Gastrocnemius medialis (tissue), 4 donors: ENCODE results near the gene SCT. TPM values are rescaled to one million over a fixed set of nuclear protein-coding genes. Genes with fewer than 3 reads are reported as not detected.
A peak's percentile ranks its signal among the peaks of the same experiment; 100 is the strongest.
"Not testable (repeated sequence)": the region's sequence is repeated elsewhere in the genome, so short reads cannot be mapped to it uniquely, and the experiment has no call there.

ENCODE experiments used
- ATAC-seq, 2 donors: fragments of 150-250 bp; one replicate each; pipeline ENCODE4 v1.9.1; 2016
- DNase-seq, 2 donors: peaks; one replicate each; pipeline ENCODE4 v3.0.0-alpha.2; 2019
- H3K27ac ChIP-seq, 4 donors: fragments of 200-600 bp; sonication (generic); 1 replicate in 1 of 4; 2 replicates in 3 of 4; pipeline ENCODE4 v1.5.1; 2016 to 2018; ENCODE audit warnings: mild to moderate bottlenecking in 2 of 4, moderate library complexity in 1 of 4
- H3K27me3 ChIP-seq, 3 donors: fragments of 200-600 bp; sonication (generic) in 2 of 3; 1 replicate in 1 of 3; 2 replicates in 2 of 3; pipeline versions ENCODE4 v1.5.1 to v1.6.0; 2016 to 2019; ENCODE audit warnings: mild to moderate bottlenecking in 1 of 3, moderate library complexity in 1 of 3
- H3K36me3 ChIP-seq, 2 donors: fragments of 200-600 bp; sonication (generic) in 1 of 2; one replicate each; pipeline ENCODE4 v1.5.1; 2017 to 2018
- H3K4me1 ChIP-seq, 2 donors: fragments of 200-600 bp; sonication (generic) in 1 of 2; one replicate each; pipeline ENCODE4 v1.5.1; 2016 to 2017; ENCODE audit warnings: mild to moderate bottlenecking in 2 of 2
- H3K4me3 ChIP-seq, 4 donors: fragments of 200-600 bp; sonication (generic) in 3 of 4; 1 replicate in 1 of 4; 2 replicates in 3 of 4; pipeline ENCODE4 v1.5.1; 2016 to 2019; ENCODE audit warnings: mild to moderate bottlenecking in 2 of 4
- H3K9me3 ChIP-seq, 3 donors: fragments of 200-600 bp; sonication (generic) in 2 of 3; 1 replicate in 1 of 3; 2 replicates in 2 of 3; pipeline ENCODE4 v1.5.1; 2016 to 2019
- CTCF ChIP-seq, 5 experiments: fragments of 450-650 bp in 3 of 5; fragments of 200-600 bp in 2 of 5; sonication (generic) in 2 of 5; IDR thresholded peaks in 4 of 5; conservative IDR thresholded peaks in 1 of 5; 1 replicate in 4 of 5; 2 replicates in 1 of 5; pipeline ENCODE4 v1.5.1; 2016 to 2019; ENCODE audit warnings: antibody characterized with exemption in 5 of 5, mild to moderate bottlenecking in 3 of 5, moderate library complexity in 3 of 5
- POLR2A ChIP-seq, 2 donors: fragments of 450-650 bp; IDR thresholded peaks; one replicate each; pipeline ENCODE4 v1.6.1; 2017; ENCODE audit warnings: antibody characterized with exemption in 2 of 2, mild to moderate bottlenecking in 2 of 2, moderate library complexity in 2 of 2
- in situ Hi-C, 4 donors: fragments of 200-750 bp; cut with MboI; loops; one replicate each; pipeline versions ENCODE4 v1.15.0 to v1.8.0; 2017; ENCODE audit warnings: low sequenced_read_pairs in 4 of 4
- intact Hi-C: fragments of 100-400 bp; cut with DNase I; formaldehyde crosslinking; loops from one replicate; pipeline ENCODE4 v1.15.1; 2023; ENCODE audit warnings: low total_unique reads
- total RNA-seq, 4 donors: library from RNA; depleted of rRNA; stranded (reverse); fragments of >200 nt; gene quantifications; one replicate each; pipeline versions ENCODE4 v1.1.0 to v1.2.3, GENCODE V29; 2016

SCT gene
- total RNA-seq, 4 donors from 2014 or later = not detected

GRCh38 chr11:655036-655726 lies 28.2 kb upstream of the SCT start:
- peaks cover 0 to 5% of the 10 kb centered on the region in 2 donors for H3K36me3 ChIP-seq
- no peak for ATAC-seq
- H3K27ac ChIP-seq = no peak overlapping the region
- intact Hi-C loops = no loop called here
- H3K27me3 ChIP-seq = no peaks in the 10 kb centered on the region
- in situ Hi-C loops = no loop called here
- no peak overlapping the region for H3K4me3 ChIP-seq
- TF ChIP-seq POLR2A (IDR thresholded peaks at IDR 0.05) (no peak), CTCF (IDR thresholded peaks at IDR 0.05 in 4 of 5, conservative IDR thresholded peaks at IDR 0.05 in 1 of 5) (no peak)
- no peak for DNase-seq
- no peaks in the 10 kb centered on the region for H3K9me3 ChIP-seq
- no peaks in the 10 kb centered on the region for H3K4me1 ChIP-seq

- DNase-seq, in situ Hi-C loops, intact Hi-C loops: not testable (repeated sequence)
These were observed 27.5 kb upstream of the SCT start for GRCh38 chr11:654444-654843.

GRCh38 chr11:653837-654236 lies 26.9 kb upstream of the SCT start:
- H3K4me3 ChIP-seq = no peak overlapping the region
- no peaks in the 10 kb centered on the region for H3K9me3 ChIP-seq
- no peaks in the 10 kb centered on the region for H3K36me3 ChIP-seq
- intact Hi-C loops (no loop called here), in situ Hi-C loops (no loop called here)
- no peak overlapping the region for H3K27ac ChIP-seq
- no peak for DNase-seq
- no peaks in the 10 kb centered on the region for H3K4me1 ChIP-seq
- TF ChIP-seq POLR2A (IDR thresholded peaks at IDR 0.05) = no peak
- no peak for TF ChIP-seq CTCF (IDR thresholded peaks at IDR 0.05 in 4 of 5, conservative IDR thresholded peaks at IDR 0.05 in 1 of 5)
- ATAC-seq = no peak
- H3K27me3 ChIP-seq = no peaks in the 10 kb centered on the region

More at GRCh38 chr11:654444-654843, 27.5 kb upstream of the SCT start:
- not testable (repeated sequence) for H3K27ac ChIP-seq, H3K4me1 ChIP-seq, H3K9me3 ChIP-seq, H3K4me3 ChIP-seq, H3K27me3 ChIP-seq, H3K36me3 ChIP-seq
- peak in 1 of 2 donors; percentile 11 for ATAC-seq

- H3K9me3 ChIP-seq, H3K27me3 ChIP-seq, H3K4me1 ChIP-seq, DNase-seq, in situ Hi-C loops, H3K36me3 ChIP-seq, intact Hi-C loops, H3K4me3 ChIP-seq, H3K27ac ChIP-seq, ATAC-seq: not testable (repeated sequence)
These were observed 26.2 kb upstream of the SCT start for GRCh38 chr11:653136-653535.

GRCh38 chr11:650482-650881 lies 23.5 kb upstream of the SCT start:
- ATAC-seq (no peak), DNase-seq (no peak)
- in situ Hi-C loops (no loop called here), intact Hi-C loops (no loop called here)
- Histone ChIP-seq H3K36me3 (no peaks in the 10 kb centered on the region), H3K4me1 (no peaks in the 10 kb centered on the region), H3K9me3 (no peaks in the 10 kb centered on the region), H3K27me3 (no peaks in the 10 kb centered on the region), H3K27ac (no peak overlapping the region), H3K4me3 (no peak overlapping the region)
- TF ChIP-seq CTCF (IDR thresholded peaks at IDR 0.05 in 4 of 5, conservative IDR thresholded peaks at IDR 0.05 in 1 of 5) (no peak), POLR2A (IDR thresholded peaks at IDR 0.05) (no peak)

GRCh38 chr11:647672-648158 lies 20.7 kb upstream of the SCT start:
- intact Hi-C loops, H3K36me3 ChIP-seq, in situ Hi-C loops: not testable (repeated sequence)

More at GRCh38 chr11:647672-648158, 20.7 kb upstream of the SCT start:
- not testable (repeated sequence) for H3K27me3 ChIP-seq, H3K27ac ChIP-seq, DNase-seq, H3K4me3 ChIP-seq, H3K4me1 ChIP-seq, ATAC-seq, H3K9me3 ChIP-seq
